Neural cell (in vitro differentiated cells): ENCODE data around the gene ARHGEF7.

Experiments used
- CTCF ChIP-seq: fragments of 450-650 bp; IDR thresholded peaks from 2 replicates; pipeline ENCODE4 v1.5.1; 2014; ENCODE audit warnings: antibody characterized with exemption, mild to moderate bottlenecking, moderate library complexity; ENCODE audit not compliant: poor library complexity, severe bottlenecking
- EP300 ChIP-seq: fragments of 450-650 bp; conservative IDR thresholded peaks from 2 replicates; pipeline ENCODE4 v1.6.1; 2014; ENCODE audit warnings: antibody characterized with exemption, mild to moderate bottlenecking, moderate library complexity; ENCODE audit not compliant: poor library complexity, severe bottlenecking
- POLR2AphosphoS5 ChIP-seq: IDR thresholded peaks from 2 replicates; pipeline ENCODE4 v1.6.1; 2012
- TAF1 ChIP-seq: IDR thresholded peaks from 2 replicates; pipeline ENCODE4 v1.6.1; 2012; ENCODE audit warnings: low read depth

- TF ChIP-seq TAF1 (no peak), CTCF (no peak), EP300 (no peak), POLR2AphosphoS5 (no peak)
Measured at GRCh38 chr13:111275995-111276618, 161.0 kb downstream of the ARHGEF7 start.
